HG03060 (cell line): ENCODE data around the gene TDRD7.
A peak's percentile ranks its signal among the peaks of the same experiment; 100 is the strongest.
"Not testable (repeated sequence)": the region's sequence is repeated elsewhere in the genome, so short reads cannot be mapped to it uniquely, and the experiment has no call there.

Experiments
- ATAC-seq: cut with Tn5 transposase; IDR thresholded peaks from one replicate; pipeline ENCODE4 v1.9.1; 2021; ENCODE audit warnings: low read depth, moderate number of reproducible peaks; ENCODE audit not compliant: unreplicated experiment

TDRD7 gene

DNA sequence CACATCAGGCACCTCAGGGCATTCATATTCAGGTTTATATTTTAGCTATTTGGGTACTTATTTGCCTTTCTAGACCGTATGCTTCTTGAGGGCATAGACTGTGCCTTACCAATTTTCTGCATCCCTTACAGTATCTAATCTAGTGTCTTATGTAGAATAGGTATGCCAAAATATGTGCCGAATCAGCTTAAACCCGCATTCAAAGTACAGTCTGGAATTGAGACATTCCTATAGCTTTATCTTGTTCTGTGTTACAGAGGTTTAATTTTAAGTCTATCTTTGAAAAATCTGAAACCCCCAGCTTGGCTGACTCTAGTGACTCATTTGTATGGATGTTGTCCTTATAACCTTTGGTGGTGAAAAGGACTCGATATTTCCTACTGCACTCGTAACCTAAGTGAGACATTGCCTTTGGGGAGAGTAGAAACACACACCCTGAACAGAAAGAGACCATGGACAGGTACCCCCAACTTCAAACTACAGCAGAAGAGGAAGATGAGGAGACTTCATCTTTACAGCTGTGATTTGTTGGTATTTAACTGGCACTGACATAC lies 62.6 kb downstream of the TDRD7 start:
- ATAC-seq: no peak

DNA sequence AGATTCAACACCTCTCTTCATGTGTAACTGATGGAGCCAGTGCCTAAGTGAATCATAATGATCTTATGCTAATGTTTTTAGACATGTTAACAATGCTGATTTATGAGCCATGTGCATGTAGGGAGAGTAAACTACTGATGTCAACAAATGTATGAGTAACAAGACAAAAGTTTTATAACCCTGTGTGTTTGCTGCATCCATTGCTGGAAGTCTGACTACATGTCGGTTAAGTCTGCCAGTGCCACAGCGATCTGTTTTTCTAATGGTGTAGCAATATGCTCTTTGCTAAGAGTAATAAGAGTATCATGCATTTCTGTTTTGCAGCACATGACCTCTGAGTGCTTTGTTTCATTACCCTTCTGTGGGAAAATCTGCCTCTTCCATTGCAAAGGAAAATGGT lies 63.2 kb downstream of the TDRD7 start:
- no peak for ATAC-seq

DNA sequence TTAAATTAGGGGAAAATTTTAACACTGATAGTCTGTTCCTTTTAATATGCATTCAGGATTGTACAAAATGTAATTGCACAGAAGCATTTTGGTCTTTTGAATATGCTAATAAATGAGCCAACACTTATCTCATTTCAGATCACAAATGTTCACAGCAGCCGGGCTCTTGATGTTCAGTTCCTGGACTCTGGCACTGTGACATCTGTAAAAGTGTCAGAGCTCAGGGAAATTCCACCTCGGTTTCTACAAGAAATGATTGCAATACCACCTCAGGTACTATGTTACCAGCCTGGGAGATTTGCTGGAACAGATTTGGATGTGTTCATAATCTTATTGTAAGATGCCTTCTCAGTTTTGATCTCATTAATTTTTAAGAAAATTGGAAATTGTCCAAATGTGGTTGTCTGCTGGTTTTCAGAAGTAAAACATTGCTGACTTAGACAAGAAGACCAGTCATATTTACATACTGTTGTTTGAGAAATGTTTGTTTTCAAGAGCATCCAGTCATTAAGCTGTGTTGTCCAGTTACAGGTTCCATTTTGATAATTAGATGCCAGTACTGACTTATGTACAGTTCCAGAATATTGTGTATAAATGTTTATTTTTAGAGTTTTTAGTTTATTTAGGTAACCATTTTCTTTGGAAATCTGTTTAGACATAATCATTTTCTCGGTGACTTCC lies 66.5 kb downstream of the TDRD7 start:
- no peak for ATAC-seq

DNA sequence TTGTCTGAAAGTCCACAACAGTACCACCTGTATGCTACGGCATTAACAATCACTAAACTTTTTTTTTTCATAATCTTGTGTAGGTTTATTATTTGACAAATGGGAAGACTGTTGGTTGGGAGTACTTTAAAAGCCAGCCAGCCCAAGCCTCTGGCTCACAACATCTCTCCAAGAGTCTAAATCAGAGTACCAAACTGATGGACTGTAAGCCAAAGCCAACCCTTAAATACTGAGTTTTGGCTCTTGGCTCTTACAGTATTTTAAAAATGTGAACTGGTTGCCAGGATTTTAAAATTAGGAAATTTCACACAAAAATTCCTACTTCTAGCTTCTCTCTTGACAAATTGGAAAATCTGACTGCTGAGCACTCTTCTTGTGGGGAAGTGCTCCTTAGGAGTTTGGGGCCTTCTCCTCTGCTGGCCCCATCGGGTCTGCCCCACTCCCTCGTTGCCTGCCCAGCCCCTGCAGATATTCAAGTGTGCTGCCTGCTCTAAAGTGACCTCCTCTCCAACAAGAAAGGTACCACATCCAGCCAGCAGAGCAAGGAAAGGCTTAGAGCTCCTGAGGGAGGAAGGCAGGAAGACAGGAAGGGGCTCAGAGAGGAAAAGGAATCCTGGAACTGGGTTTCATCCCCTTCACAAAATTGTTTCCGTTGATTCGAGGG lies 67.7 kb downstream of the TDRD7 start:
- no peak for ATAC-seq

DNA sequence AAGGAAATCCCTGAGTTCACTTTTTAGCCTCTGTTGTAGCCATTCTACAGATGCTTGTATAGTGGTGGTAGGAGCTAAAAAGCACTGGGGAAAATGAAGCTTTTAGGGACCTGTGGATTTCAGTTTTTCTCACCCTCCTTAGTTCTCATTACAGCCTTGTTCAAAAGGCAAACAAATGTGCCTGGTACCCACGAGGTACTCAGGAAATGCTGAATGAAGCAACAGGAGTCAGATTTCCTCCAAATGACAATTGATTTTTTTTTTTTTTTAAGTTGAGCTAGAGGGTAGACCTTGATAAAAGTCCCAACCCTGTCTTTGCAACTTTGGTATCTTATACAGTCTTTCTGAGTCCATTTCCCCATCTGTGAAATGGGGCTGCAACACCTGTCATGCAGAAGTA lies 68.3 kb downstream of the TDRD7 start:
- no peak for ATAC-seq

DNA sequence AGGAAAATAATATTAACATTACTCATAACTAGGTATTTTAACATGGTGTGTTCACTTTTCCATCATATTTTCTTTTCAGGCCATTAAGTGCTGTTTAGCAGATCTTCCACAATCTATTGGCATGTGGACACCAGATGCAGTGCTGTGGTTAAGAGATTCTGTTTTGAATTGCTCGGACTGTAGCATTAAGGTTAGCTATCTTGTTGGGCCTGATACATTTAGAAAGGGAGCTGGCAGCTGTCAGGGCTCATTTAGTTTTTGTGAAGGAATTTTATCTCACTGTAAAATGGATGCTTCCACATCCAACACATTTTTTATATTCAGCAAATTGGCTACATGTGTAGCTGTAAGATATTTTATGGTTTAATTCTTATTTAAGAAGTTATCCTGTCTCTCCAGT lies 68.9 kb downstream of the TDRD7 start:
- ATAC-seq: no peak

DNA sequence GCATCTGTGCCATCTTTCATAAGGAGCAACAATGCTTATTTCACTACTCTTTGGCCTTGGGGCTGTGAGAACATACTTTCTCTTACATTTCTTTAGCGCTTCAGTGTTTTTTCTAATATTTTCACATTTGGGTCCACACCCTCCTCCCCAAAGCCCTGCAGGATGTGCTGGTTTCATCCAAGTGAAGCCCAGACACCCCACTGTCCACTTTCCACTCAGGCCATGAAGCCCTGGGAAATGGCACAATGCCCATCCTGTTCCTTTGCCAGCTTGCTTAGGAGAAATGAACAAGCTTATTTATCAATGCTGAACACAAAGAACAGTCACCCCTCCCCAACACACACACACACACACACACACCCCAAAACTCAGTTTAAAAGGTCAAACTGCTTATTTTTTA lies 72.2 kb downstream of the TDRD7 start:
- no peak for ATAC-seq

DNA sequence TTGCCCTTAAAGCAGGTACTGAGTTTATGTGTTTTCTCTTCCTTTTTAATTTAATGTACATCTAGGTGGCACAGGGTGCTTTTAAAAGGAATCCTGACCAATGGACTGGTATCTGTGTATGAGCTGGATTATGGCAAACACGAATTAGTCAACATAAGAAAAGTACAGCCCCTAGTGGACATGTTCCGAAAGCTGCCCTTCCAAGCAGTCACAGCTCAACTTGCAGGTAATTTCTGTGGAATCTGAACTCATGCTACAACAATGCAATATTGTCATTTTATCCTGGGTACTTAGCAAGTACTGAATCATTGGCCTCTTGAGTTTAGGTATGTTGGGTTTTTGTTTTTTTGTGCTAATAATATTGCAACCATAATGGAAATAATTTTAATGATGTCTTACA lies 75.2 kb downstream of the TDRD7 start:
- ATAC-seq: no peak

DNA sequence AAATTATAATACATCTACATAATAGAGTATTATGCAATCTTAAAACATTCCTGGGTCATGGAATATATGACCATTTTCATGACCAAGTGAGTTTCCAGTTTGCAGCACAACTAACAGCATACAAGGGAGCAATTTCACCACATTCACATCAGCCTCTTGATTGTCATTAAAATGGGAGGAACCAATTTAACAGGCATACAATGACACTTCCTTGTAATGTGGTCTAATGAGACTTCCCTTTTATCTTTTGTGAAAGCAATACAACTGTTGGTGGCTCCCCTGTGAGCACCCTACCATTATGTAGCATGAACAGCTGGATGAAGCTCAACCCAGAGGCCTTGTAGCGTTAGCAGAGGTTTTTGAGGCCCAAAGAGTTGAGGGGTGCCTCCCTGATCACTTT lies 76.0 kb downstream of the TDRD7 start:
- no peak for ATAC-seq

DNA sequence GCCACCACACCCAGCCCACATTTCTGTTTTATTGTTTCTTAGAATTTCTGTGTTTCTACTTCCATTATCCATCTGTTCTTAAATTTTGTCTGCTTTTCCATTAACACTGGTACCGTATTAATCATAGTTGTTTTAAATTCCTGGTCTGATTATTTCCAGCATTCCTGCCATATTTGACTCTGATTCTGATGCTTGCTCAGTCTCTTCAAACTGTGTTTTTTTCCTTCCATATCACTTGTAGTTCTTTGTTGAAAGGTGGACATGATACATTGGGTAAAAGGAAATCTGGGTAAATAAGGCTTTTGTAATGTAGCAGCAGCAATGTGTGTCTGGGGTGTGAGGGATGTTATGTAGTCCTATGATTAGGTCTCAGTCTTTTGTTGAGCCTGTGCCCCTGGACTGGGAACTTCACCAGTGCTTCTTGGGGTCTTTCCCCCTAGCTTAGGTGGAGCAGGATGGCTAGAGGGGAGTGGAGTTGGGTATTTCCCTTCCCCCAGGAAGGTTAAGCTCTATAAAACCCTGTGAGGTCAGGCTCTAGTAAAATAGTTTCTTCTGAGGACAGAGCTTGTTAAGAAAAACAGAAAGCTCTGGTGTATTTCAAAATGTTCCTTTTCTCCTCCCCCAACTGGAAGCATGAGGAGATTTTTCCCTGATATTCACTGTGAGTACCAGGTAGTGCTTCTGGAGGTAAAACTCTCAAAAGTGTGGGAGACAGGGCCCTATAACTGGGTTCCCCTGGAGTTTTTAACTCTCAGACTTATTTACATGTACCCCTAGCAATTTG lies 79.5 kb downstream of the TDRD7 start:
- no peak for ATAC-seq

DNA sequence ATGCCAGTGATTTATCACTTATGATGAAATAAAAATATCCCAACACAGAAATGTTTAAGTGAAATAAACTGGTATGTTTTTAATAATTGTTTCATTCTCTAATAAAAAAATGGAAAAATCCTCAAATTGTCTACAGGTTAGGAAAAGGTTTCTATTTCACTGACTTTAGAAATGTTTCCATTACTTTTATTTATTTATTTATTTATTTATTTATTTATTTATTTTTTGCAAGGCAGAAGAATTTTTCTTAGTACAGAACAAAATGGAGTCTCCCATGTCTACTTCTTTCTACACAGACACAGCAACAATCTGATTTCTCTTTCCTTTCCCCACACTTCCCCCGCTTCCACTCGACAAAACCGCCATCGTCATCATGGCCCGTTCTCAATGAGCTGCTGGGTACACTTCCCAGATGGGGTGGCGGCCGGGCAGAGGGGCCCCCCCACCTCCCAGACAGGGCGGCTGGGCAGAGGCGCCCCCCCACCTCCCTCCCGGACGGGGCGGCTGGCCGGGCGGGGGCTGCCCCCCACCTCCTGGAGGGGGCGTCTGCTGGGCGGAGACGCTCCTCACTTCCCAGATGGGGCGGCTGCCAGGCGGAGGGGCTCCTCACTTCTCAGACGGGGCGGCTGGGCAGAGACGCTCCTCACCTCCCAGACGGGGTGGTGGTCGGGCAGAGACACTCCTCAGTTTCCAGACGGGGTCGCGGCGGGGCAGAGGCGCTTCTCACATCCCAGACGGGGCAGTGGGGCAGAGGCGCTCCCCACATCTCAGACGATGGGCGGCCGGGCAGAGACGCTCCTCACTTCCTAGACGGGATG lies 85.9 kb downstream of the TDRD7 start:
- not testable (repeated sequence) for ATAC-seq

DNA sequence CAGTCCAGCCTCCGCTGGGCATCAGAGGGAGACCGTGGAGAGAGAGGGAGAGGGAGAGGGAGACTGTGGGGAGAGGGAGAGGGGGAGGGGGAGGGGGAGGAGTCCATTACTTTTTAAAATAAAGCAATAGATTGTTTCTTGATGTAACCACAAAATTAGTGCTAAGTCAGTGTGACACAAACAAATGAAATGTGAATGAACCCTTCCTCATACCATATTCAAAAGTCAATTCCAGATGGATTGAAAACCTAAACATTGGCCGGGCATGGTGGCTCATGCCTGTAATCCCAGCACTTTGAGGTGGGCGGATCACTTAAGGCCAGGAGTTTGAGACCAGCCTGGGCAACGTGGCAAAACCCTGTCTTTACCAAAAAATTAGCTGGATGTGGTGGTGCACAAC lies 87.0 kb downstream of the TDRD7 start:
- ATAC-seq: not testable (repeated sequence)

DNA sequence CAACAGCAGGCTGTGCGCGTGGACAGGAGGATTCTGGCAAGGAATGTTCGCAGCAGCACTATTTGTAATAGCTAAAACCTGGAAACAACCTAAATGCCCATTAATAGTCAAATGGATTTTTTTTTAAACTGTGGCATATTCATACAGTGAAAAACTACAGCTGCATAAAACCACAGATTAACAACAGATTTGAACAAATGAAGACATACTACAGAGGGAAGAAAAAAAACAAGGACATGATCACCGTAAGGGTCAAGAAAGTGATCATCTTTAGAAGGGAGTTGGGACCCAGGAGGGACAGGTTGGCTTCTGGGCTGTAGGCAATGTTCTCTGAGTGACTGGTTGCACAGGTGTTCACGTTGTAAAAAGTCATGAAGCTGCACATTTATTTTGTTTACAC lies 88.4 kb downstream of the TDRD7 start:
- ATAC-seq: no peak

DNA sequence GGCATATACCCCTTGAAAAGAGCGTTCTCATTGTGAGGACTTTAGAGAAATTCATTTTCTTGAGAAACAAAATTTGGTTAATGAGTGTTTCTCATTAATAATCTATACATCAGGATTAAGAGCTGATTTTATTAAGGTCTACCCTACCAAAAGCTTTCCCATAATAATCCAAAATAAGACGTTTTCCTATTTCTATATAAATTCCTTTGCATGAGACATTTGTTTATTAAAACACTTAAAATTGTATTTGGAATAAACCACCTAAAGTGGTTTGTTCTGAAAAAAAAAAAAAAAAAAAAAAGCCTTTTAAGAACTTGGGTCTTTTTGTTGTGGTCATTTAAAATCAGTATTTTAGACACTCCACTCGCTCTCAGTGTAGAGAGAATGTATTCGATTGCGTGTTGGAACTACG lies 88.9 kb downstream of the TDRD7 start:
- ATAC-seq: no peak

DNA sequence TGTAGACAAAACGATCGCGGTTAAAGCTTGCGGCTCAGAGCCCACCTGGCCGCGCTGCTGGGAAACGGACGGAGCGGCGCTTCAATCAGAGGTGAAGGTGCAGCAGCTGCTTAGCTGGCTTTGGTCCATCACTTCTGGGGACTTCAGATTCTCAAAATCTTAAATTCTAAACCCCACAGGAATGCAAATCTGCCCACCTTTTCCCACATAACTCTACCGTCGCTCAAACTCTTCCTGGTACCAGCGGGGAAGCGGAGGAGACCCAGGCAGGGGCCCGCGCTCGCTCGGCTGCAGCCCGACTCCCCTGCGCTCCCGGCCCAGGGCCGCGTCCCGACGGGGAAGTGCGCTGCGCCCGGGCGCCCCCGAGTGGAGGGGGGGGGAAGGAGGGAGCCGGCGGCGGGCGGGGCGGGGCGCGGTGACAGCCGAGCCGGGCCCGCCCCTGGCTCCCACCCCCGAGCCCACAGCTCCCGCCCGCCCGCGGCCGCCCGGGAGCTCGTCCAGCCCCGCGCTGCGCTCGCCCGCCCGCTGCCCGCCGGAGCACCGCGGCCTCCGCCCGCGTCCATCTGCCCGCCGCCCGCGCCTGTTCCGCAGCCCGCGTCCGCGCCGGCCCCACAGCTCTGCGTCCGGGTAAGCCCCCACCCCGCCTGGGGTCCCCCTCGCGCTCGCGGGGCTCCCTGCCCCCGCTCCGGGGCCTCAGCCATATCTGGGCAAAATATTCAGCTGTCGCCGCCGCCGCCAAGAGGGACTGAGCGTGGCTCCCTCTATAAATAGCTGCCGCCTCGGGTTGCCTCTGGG lies 89.5 kb downstream of the TDRD7 start, which contains the start of gene TMOD1:
Gene TMOD1 (plus strand): TSS at position 490 of the 795 bp plus-strand sequence. CDS start 22,523 bp downstream, outside the sequence.
- ATAC-seq: peak; percentile 51

DNA sequence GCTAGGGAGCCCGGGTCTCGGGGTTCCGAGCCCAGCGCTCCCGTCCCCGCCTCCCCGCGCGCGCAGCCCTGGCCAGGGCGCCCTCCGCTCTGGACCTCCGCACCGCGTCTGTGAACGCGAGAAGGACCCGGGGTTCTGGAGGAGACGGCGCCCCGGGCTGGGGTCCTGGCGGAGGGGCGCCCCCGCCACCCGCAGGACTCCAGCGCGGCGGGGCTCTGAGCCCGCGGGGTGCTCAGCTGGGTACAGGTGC lies 90.0 kb downstream of the TDRD7 start:
- ATAC-seq: no peak

DNA sequence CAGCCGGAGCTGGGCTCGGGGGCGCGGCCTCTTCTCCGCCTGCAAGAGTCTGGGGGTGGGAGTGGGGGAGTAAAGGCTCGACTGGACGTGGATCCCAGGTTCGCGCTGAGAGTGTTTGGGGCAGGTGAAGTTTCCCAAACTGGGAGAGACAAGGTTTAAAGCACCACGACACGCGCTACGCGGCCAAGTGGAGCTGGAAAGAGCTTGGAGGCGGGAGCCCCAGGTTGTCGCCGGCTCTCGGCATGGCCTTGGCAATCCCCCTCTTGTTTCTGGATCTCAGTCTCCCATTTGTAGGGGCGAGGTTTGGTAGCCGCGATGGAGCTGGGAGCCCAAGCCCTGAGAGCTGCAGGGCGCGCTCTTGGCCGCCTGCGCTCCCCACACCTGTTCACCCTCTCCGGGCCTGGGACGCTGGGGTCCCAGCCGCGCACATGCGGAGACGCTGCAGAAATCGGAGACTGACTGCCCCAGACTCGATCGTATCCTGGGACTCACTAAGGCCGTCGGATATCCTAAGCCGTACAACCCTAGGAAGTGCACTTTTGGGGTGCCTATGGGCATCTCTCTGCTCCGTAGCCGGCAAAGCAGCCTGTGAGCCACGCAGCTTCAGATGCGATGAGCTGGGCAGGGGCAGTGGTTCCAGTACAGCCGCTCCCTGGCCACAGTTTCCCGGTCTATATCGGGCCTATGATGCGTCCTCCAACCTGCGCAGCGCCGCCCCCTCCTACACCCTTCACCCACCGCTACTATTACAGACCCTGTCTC lies 90.5 kb downstream of the TDRD7 start:
- no peak for ATAC-seq

DNA sequence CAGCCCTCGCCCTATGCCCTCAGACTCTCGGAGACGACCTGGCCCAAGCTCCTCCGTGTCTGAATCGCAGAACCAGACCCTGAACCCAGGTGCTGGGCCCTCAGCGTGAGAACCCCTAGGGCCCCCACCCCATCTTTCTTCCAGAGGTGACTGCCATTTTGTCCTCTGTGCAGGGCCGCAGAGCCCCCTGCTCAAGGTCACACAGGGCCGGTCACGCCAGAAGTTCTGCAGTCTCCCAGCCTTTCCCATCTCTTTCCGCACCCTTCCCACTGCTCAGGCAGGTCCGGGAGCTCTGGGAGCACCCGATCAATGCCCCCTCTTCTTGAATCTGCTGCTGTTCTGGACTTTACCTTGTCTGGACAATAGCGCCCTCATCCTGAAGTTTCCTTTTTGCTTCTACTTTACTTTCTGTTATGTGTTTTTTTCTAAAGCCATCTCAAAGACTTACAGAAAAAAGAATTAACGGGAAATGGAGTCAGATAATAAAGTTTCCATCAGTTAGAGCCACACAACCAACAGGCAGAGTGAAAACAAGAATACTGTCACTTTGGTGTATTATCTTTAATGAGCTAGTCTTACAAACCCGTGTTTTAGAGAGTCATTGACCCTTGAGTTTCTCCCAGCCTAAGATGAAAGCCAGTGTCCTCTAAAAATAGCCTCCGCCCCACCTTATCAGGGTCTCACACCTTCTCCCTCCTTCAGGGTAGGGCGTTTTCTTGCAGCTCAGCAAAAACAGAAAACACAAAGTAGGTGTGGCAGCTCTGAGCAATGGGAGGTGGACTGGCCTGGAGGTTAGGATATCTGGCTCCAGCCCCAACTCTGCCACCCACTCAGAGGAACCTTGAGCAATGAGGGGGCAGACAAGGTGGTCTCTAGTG lies 91.3 kb downstream of the TDRD7 start:
- no peak for ATAC-seq
